GM20431 (cell line): ENCODE results near the gene NRXN3.

ENCODE experiments used
- in situ Hi-C: fragments of 300-500 bp; cut with MseI, MboI; formaldehyde crosslinking; loops from one replicate; pipeline ENCODE4 v1.15.0; 2020; ENCODE audit warnings: low sequenced_read_pairs; ENCODE audit not compliant: unreplicated experiment

NRXN3 gene

DNA sequence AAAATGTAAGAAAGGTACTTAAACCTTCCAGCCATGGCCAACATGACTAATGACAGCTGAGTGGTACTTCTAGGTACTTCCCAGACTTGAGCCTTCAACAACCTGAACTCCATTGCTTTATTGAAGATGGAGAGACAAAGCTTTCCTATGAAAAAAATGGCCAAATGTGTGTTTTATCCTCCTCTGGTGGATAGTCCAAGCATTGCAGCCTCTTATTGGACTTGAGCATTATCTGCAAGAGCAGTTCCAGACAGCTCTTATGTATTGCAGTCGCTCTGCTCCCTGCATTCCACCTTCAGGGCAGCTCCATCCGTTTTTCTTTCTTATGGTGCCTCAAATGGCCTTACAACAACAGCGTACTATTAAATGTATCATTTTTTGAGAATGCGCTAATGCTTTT lies 588.2 kb downstream of the NRXN3 start:
- in situ Hi-C loops: no loop called here

- in situ Hi-C loops: no loop called here
These were observed 592.2 kb downstream of the NRXN3 start for GRCh38 chr14:78762331-78762730.

DNA sequence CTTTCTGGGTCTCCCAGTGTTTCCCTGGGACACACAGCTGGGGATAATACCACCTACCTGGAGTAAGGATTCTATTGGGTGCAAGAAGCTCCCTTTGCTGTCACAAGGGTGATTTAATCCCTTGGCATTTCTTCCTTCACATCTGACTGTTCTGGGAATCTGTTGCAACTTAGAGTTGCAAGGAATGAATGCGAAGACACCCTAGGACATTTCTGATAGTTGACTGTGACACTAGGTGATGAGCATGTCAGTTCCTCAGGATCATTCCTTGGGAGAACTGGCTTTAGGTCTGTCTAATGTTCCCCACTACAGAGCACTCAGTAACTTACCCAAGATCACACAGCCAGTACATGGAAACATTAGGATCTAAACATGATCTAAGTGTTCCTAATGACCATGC lies 593.6 kb downstream of the NRXN3 start:
- in situ Hi-C loops: no loop called here

DNA sequence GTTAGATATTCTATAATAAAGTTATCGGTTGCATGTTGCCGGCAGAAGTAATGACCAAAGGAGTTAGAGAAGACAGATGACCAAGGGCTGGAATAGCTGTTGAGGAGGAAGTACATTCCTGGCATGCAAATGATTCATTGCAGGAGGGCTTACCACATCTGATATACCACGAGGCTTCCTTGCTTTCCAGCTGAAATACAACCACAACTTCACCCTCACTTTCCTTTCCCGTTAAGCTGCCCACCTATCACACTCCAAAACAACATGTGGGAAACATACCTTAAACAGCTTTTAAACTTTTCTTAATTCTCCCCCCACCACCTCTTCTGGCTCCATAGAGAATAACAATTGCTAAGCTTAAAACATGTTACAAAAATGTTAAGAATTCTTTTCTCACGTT lies 594.1 kb downstream of the NRXN3 start:
- in situ Hi-C loops: no loop called here

GRCh38 chr14:78764645-78765044 lies 594.5 kb downstream of the NRXN3 start:
- in situ Hi-C loops: no loop called here

- in situ Hi-C loops: no loop called here
These were observed 597.3 kb downstream of the NRXN3 start for GRCh38 chr14:78767436-78767835.

- in situ Hi-C loops: no loop called here
These were observed 612.4 kb downstream of the NRXN3 start for GRCh38 chr14:78782551-78782950.

- in situ Hi-C loops: no loop called here
These were observed 615.1 kb downstream of the NRXN3 start for GRCh38 chr14:78785265-78785664.

DNA sequence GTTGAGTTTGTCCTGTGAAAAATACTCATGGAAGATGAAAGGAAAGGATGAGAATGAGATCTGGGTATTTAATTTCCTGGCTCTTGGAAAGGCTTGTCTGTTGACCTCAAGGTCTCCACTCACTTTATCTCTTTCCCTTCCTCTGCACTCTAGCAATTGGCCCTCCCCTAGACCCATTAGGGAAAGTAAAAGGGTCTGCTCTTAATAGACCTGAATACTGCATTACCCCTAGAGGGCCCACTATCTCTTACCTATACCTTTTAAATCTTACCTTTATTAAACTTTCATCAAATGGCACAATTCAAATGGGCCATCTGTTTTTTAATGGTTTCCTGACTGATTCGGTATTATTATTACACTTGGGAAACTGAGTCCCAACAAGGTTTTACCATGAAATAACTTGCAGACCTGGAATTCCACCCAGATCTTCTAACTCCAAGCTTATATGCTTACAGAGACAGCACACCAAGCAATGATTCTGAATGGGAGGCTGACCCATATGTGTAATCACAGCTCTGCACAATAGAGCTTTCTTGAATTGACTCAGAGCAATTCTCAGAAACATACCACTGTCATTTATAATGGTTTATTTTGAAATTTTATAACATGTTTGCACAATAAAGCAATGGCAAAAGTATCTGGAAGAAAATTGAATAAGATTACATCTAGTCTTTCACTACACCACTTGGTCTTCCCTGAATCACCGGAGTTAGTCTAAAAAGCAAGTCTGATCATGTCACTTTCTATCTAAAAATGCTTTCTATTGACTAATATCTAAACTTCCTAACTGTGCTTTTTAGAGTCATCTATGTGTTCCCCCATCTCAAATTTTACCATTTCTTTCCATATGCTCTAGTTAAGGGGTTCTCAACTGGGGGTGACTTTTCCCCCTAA lies 618.5 kb downstream of the NRXN3 start:
- in situ Hi-C loops: no loop called here

DNA sequence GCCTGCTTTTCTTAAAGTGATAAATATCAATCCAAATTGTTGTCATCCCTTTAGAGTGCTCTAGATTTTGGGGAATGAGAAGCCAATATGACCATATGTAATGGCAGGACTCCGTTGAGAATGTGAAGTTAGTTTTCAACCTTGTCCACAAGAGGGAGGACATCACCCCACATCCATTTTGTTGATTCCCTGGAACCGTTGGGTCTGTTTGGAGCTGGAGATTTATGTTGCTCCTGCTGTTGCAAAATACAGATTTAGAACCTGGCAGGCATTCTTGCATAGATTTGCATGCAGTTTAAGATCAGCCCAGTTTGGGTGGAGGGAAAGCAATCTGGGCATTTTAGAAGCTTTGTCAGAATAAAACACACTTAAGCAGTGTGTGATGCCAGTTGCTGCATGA lies 620.1 kb downstream of the NRXN3 start:
- in situ Hi-C loops: no loop called here

- in situ Hi-C loops: no loop called here
These were observed 628.6 kb downstream of the NRXN3 start for GRCh38 chr14:78798757-78799156.

- in situ Hi-C loops: no loop called here
These were observed 635.4 kb downstream of the NRXN3 start for GRCh38 chr14:78805570-78805969.

DNA sequence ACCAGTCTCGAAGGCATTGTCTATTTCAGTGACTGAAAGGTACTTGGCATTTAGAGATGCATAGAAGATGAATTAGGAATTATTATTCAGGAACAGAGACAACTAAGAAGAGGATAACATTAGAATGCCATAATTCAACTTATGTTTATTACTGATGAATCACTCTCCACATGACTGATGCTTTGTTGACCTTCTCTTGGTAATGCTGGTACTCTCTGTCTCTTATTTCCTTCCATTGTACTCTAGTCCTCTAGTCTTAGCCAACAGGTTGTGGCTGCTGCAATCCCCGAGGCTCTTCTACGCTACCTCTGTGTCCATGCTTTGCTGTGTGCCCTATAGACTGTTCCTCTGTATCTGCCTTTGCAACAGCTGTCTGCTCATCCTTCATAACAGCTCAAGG lies 652.9 kb downstream of the NRXN3 start:
- in situ Hi-C loops: no loop called here

DNA sequence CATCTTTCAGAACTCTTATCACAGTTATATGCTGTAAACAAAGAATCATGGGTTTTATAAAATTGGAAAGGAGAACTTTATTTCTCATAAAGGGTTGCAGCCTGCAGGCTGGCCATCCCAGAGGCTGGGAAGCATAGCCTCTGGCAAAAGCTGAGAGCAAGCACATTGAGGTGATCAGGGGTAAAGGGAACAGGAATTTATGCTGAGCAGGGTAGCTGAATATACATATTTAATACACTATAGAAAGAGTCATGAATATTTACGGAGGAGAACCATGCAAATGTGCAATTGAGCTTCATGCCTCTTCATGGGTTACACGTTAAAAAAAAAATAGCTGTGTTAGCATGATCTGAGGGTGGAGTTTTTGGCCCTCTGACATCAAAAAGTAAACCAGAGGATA lies 653.3 kb downstream of the NRXN3 start:
- in situ Hi-C loops: no loop called here

GRCh38 chr14:78829274-78829673 lies 659.1 kb downstream of the NRXN3 start:
- in situ Hi-C loops: no loop called here

- in situ Hi-C loops: no loop called here
These were observed 664.7 kb downstream of the NRXN3 start for GRCh38 chr14:78834766-78835451.

- in situ Hi-C loops: no loop called here
These were observed 665.7 kb downstream of the NRXN3 start for GRCh38 chr14:78835909-78836308.

- in situ Hi-C loops: no loop called here
These were observed 666.6 kb downstream of the NRXN3 start for GRCh38 chr14:78836777-78837176.

GRCh38 chr14:78838959-78839358 lies 668.8 kb downstream of the NRXN3 start:
- in situ Hi-C loops: no loop called here

DNA sequence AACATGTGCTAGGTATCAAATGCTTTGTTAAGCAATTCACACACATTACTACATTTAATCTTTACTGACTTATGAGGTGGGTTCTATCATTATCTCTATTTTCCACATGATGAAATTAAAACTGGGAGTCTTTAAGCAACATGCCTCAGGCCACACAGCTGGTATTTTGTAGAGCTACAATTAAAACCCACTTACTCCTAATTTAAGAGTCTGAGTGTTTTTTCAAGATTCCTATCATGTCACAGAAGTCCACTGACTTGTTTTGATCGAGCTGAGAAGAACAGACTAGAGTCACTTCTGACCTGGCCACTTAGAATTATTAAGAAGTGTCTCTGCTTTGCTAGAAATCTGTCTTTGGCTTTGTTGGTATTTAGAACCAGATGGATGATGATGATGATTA lies 670.7 kb downstream of the NRXN3 start:
- in situ Hi-C loops: no loop called here

- in situ Hi-C loops: no loop called here
These were observed 677.6 kb downstream of the NRXN3 start for GRCh38 chr14:78847801-78848200.
